NCI-H748 (cell line): ENCODE measurements around the gene SMCHD1.
"Not testable (repeated sequence)": the region's sequence is repeated elsewhere in the genome, so short reads cannot be mapped to it uniquely, and the experiment has no call there.

Experiments
- DNase-seq: peaks from one replicate; lab custom pipeline; 2025; ENCODE audit not compliant: unreplicated experiment; lab: John Stamatoyannopoulos, UW

The SMCHD1 gene

DNA sequence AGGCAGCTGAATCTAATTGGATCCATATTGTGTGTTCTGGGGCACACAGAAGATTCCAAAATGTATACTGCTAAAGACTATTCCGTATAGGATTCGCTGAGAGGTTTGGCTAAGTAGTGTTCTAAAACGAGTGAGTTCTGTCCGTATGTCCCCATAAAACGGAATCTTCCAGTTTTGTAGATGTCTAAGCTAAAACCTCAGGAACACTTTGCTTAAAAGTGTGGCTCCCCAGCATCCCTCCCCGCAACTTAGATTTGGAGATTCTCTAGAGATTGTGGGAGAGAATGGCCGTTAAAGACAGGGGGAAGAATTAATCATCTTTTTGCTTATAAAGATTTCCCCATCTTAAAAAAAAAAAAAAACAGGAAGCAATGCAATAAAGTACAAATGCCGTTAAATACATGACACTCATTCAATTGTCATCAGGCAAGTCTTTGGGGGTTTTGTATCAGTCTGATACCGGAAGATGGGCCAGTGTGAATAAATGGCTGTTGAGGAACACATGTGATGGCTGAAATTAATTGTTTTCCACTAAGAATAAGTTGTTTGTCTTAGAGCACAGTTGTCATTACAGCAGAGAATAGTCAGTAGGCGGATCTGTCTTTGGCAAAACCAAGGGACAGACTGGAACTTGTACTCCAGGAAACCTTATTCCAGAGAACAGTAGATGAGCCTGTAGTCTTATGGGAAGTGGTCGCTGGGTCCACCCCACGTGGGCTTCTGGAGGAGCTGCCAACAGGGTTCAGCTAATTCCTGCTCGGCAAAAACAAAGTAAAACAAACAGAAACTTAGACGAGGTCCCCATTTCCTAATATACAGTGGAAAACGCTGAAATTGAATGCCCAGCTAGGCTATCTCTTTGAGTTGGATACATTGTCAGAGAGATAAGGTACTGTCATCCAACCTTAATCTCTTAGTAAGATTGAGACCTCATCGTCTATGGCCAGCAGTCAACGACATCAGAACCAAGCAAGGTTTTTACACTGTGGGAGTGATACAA, 193.0 kb downstream of the SMCHD1 start:
- DNase-seq, result no peak

DNA sequence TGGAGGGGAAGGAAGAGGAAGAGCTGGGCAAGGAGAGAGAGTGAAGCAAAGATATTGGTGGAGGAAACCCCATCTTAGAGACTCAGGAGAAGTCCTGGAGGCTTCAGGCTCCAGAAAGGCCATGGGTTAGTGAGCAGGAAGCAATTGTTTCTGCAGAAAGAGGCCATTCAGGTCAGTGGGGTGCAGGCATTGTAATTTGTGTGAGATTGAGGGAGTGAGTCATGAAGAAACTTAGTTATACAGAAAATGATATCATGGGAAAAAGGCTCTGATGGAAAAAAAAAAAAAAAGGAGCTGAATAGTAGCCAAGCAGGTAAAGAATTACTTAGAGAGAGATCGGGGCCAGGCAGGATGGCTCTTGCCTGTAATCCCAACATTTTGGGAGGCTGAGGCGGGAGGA, 195.3 kb downstream of the SMCHD1 start:
- DNase-seq, result no peak

DNA sequence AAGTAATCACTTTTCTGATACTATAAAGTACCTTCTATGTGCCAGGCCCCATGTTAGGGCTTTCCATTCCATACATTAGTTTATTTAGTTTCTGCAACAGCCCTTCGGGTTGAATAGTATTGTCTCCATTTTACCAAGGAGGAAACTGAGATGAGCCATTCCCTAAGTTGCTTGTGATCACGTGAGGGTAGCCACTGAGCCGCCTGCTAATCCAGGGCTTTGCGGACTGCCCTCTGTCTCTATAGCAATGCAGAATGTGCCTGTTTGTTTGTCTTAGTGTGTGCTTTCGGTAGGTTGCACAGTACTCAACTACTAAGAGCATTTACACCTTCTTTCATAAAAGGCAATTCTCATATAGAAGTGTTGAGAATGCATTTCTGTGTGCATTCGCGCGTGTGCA, 196.2 kb downstream of the SMCHD1 start:
- DNase-seq, result no peak

DNA sequence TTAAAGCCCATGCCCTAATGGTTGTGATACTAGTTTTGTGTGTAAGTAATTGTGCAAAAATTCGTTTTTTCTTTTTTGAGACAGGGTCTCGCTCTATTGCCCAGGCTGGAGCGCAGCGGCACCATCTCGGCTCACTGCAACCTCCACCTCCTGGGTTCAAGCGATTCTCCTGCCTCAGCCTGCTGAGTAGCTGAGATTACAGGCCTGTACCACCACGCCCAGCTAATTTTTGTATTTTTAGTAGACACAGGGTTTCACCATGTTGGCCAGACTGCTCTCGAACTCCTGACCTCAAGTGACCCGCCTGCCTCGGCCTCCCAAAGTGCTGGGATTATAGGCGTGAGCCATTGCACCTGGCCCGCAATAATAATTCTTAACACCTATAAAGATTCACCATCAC, 196.9 kb downstream of the SMCHD1 start:
- not testable (repeated sequence) for DNase-seq

DNA sequence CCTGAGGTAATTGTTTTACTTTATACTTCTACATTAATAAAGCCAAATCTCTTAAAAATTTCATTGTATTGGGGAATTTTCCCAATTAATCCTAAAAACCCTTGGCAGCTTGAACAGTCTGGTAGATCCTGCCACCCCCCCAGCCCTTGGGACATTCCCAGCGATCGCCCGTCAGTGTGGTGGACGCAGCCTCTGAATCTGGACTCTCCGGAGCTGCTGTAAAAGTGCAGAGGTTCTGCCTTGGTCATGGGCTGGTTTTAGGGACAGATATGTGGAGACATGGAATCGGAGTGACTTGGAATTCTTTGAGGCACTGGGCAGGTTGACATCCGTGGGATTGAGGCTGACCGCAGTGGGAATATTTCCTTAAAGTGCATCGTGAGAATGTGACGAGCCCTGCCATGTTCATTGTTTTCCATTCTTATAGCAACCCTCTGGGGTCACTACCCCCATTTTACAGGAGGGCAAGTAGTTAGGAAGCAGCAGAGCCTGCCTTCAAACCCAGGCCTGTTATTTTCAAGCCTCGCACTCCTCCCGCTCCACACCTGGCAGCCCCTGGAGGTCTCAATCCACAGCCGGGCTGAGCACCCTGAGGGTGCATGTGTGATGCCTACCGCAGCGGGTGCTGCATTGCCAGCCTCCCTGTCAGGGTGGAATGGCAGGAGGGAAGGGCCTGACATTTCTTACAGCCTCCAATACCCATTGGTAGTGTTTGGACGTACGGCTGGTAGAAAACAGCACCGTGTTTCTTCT, 197.8 kb downstream of the SMCHD1 start:
- DNase-seq, result no peak

DNA sequence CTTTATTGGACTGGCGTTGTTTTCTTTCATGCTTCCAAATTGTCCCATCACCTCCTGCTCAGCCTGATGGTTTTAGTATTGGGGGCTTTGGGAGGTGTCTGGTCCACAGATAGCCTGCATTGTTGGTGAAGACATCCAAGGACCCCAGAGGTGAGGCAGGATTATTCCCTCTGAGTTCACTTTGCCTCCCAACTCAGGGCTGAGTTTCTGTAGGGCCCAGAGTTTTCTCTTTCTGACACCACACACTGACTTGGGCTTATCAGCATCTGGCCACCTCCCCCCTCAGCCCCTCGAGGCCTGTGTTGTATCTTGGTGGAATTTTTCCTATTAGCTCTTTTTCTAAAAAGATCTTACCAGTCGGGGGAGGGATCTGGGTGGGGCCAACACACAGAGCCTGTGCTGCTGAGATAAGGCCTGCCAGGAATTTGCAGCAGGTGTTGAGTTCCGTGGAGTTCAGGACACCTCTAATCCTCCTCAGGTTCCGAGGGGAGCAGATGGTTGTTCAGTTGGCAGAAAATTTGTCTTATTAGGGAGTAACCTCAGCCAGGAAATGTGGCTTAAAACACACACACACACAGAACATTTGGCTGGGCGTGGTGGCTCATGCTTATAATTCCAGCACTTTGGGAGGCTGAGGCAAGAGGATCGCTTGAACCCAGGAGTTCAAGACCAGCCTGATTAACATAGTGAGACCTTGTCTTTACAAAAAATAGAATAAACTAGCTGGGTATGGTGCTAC, 198.6 kb downstream of the SMCHD1 start:
- DNase-seq, result no peak
